ENCODE data around the gene KCNJ12.
"Not testable (repeated sequence)": the region's sequence is repeated elsewhere in the genome, so short reads cannot be mapped to it uniquely, and the experiment has no call there.

Gene KCNJ12

GRCh38 chr17:21406616-21407404 lies 30.7 kb downstream of the KCNJ12 start:
- not testable (repeated sequence) for DNase-seq (ENCODE audit: low read depth, low spot score)

- DNase-seq (ENCODE audit: low read depth, low spot score) = not testable (repeated sequence)
These were observed 31.6 kb downstream of the KCNJ12 start for GRCh38 chr17:21407752-21408151.

GRCh38 chr17:21408224-21408623 lies 32.1 kb downstream of the KCNJ12 start:
- DNase-seq (ENCODE audit: low read depth, low spot score) = not testable (repeated sequence)

GRCh38 chr17:21408766-21409300 lies 32.7 kb downstream of the KCNJ12 start:
- not testable (repeated sequence) for DNase-seq (ENCODE audit: low read depth, low spot score)

GRCh38 chr17:21409388-21409787 lies 33.2 kb downstream of the KCNJ12 start:
- DNase-seq (ENCODE audit: low read depth, low spot score) = not testable (repeated sequence)

- DNase-seq (ENCODE audit: low read depth, low spot score) = not testable (repeated sequence)
These were observed 33.8 kb downstream of the KCNJ12 start for GRCh38 chr17:21409971-21410370.

- not testable (repeated sequence) for DNase-seq (ENCODE audit: low read depth, low spot score)
These were observed 34.2 kb downstream of the KCNJ12 start for GRCh38 chr17:21410371-21410770.

- DNase-seq (ENCODE audit: low read depth, low spot score) = not testable (repeated sequence)
These were observed 34.9 kb downstream of the KCNJ12 start for GRCh38 chr17:21410906-21411678.

- DNase-seq (ENCODE audit: low read depth, low spot score) = not testable (repeated sequence)
These were observed 35.6 kb downstream of the KCNJ12 start for GRCh38 chr17:21411679-21412205.

GRCh38 chr17:21412207-21412681 lies 36.1 kb downstream of the KCNJ12 start:
- DNase-seq (ENCODE audit: low read depth, low spot score) = peak; percentile 32

GRCh38 chr17:21413570-21414279 lies 37.6 kb downstream of the KCNJ12 start:
- not testable (repeated sequence) for DNase-seq (ENCODE audit: low read depth, low spot score)

GRCh38 chr17:21414616-21415015 lies 38.5 kb downstream of the KCNJ12 start:
- DNase-seq (ENCODE audit: low read depth, low spot score) = not testable (repeated sequence)

GRCh38 chr17:21415166-21415990 lies 39.2 kb downstream of the KCNJ12 start:
- not testable (repeated sequence) for DNase-seq (ENCODE audit: low read depth, low spot score)

- DNase-seq (ENCODE audit: low read depth, low spot score) = not testable (repeated sequence)
These were observed 40.4 kb downstream of the KCNJ12 start for GRCh38 chr17:21416471-21416981.

GRCh38 chr17:21417349-21417748 lies 41.2 kb downstream of the KCNJ12 start:
- not testable (repeated sequence) for DNase-seq (ENCODE audit: low read depth, low spot score)

GRCh38 chr17:21417921-21418320 lies 41.8 kb downstream of the KCNJ12 start:
- no peak for DNase-seq (ENCODE audit: low read depth, low spot score)

GRCh38 chr17:21418446-21419298 lies 42.5 kb downstream of the KCNJ12 start:
- no peak for DNase-seq (ENCODE audit: low read depth, low spot score)

GRCh38 chr17:21419299-21420239 lies 43.4 kb downstream of the KCNJ12 start:
- no peak for DNase-seq (ENCODE audit: low read depth, low spot score)

All from astrocyte of the hippocampus (primary cell).